GM19324 (cell line): ENCODE results near the gene CERS2.

Experiments used
- ATAC-seq: cut with Tn5 transposase; IDR thresholded peaks from one replicate; pipeline ENCODE4 v1.9.1; 2021; ENCODE audit warnings: mild to moderate bottlenecking, moderate library complexity; ENCODE audit not compliant: unreplicated experiment, low FRiP score

The CERS2 gene

GRCh38 chr1:150922519-150922975 is 52.1 kb downstream of the CERS2 start:
- no peak for ATAC-seq

GRCh38 chr1:150917387-150917786 is 57.2 kb downstream of the CERS2 start:
- no peak for ATAC-seq
